A549 (cell line): ENCODE data around the gene SHC4. TPM values are rescaled to one million over a fixed set of nuclear protein-coding genes. Genes with fewer than 3 reads are reported as not detected.

Experiments
- ATAC-seq, 2 experiments: fragments of 200-7000 bp in 1 of 2; fragments of >200 bp in 1 of 2; cut with Nextera tagmentation in 1 of 2; cut with Tn5 transposase in 1 of 2; 3 replicates each; pipeline versions ENCODE4 v1.8.0 to v1.9.1; 2018 to 2020; ENCODE audit warnings: mild to moderate bottlenecking in 1 of 2, moderate library complexity in 1 of 2
- CTCF ChIA-PET: fragments of 300-600 bp; sonication (Branson Sonifier 250); formaldehyde crosslinking; extraction: SDS; loops from one replicate; lab custom pipeline; 2021; ENCODE audit warnings: antibody characterized with exemption, inconsistent platforms; lab: Yijun Ruan, JAX
- POLR2A ChIA-PET: fragments of 350-600 bp; formaldehyde crosslinking; extraction: SDS; loops from one replicate; lab custom pipeline; 2021; ENCODE audit warnings: antibody characterized with exemption, inconsistent platforms; lab: Yijun Ruan, JAX
- DNase-seq, 2 experiments: peaks; one replicate each; pipeline versions ENCODE4 v3.0.0 to v3.0.0-alpha.2; 2011 to 2016; ENCODE audit warnings: low read depth in 1 of 2, low spot score in 1 of 2
- FAIRE-seq: peaks from 2 replicates; lab custom pipeline; 2011; peaks lifted over from hg19 to GRCh38; lab: Jason Lieb, UNC
- H3K27ac ChIP-seq, 2 experiments: fragments of >200 bp; sonication (Bioruptor Twin); formaldehyde crosslinking; 3 replicates each; pipeline ENCODE4 v1.5.1; 2016 to 2017
- H3K4me1 ChIP-seq: fragments of >200 bp; sonication (Bioruptor Twin); formaldehyde crosslinking; 3 replicates; pipeline ENCODE4 v1.6.1; 2016
- H3K4me2 ChIP-seq: fragments of >200 bp; sonication (Bioruptor Twin); formaldehyde crosslinking; 3 replicates; pipeline ENCODE4 v1.6.1; 2016
- H3K4me3 ChIP-seq: fragments of >200 bp; sonication (Bioruptor Twin); formaldehyde crosslinking; 3 replicates; pipeline ENCODE4 v1.5.1; 2016
- H3K9me3 ChIP-seq: fragments of >200 bp; sonication (Bioruptor Twin); formaldehyde crosslinking; 3 replicates; pipeline ENCODE4 v1.6.1; 2016
- BHLHE40 ChIP-seq: IDR thresholded peaks from 2 replicates; pipeline ENCODE4 v1.6.1; 2012; ENCODE audit warnings: low read depth, low read length, inconsistent platforms
- CBX8 ChIP-seq: fragments of 200-600 bp; sonication (generic); IDR thresholded peaks from 2 replicates; pipeline ENCODE4 v1.6.1; 2016
- CEBPB ChIP-seq, 2 experiments: fragments of >200 bp in 1 of 2; sonication (Bioruptor Twin) in 1 of 2; formaldehyde crosslinking in 1 of 2; IDR thresholded peaks; 2 replicates each; pipeline ENCODE4 v1.6.1; 2012 to 2016
- EHF ChIP-seq: fragments of 250-450 bp; sonication (Bioruptor Pico); IDR thresholded peaks from 2 replicates; pipeline ENCODE4 v1.5.0; 2020; ENCODE audit warnings: mild to moderate bottlenecking
- EHMT2 ChIP-seq: fragments of 200-600 bp; sonication (generic); IDR thresholded peaks from 2 replicates; pipeline ENCODE4 v1.6.1; 2016; ENCODE audit warnings: antibody characterized with exemption, low read depth, mild to moderate bottlenecking, moderate library complexity
- ESRRA ChIP-seq: fragments of 150-350 bp; IDR thresholded peaks from 2 replicates; pipeline ENCODE4 v1.6.1; 2014; ENCODE audit warnings: mild to moderate bottlenecking, low read length, borderline replicate concordance
- FOSB ChIP-seq: fragments of 250-450 bp; sonication (Bioruptor Pico); IDR thresholded peaks from 2 replicates; pipeline ENCODE4 v1.5.0; 2020; ENCODE audit warnings: mild to moderate bottlenecking, moderate library complexity
- FOXS1 ChIP-seq: fragments of 250-450 bp; sonication (Bioruptor Pico); IDR thresholded peaks from 2 replicates; pipeline ENCODE4 v1.5.0; 2020; ENCODE audit warnings: mild to moderate bottlenecking, moderate library complexity
- HEYL ChIP-seq: fragments of 250-450 bp; sonication (Bioruptor Pico); IDR thresholded peaks from 2 replicates; pipeline ENCODE4 v1.8.0; 2021; ENCODE audit warnings: mild to moderate bottlenecking, moderate library complexity
- HOXA7 ChIP-seq: fragments of 250-450 bp; sonication (Bioruptor Pico); IDR thresholded peaks from 2 replicates; pipeline ENCODE4 v1.5.0; 2020; ENCODE audit warnings: mild to moderate bottlenecking, moderate library complexity
- HOXB13 ChIP-seq: fragments of 250-450 bp; sonication (Bioruptor Pico); IDR thresholded peaks from 2 replicates; pipeline ENCODE4 v1.5.0; 2020; ENCODE audit warnings: low read depth, mild to moderate bottlenecking, moderate library complexity
- HOXB5 ChIP-seq: fragments of 250-450 bp; sonication (Bioruptor Pico); IDR thresholded peaks from 2 replicates; pipeline ENCODE4 v1.5.0; 2020; ENCODE audit warnings: mild to moderate bottlenecking, moderate library complexity
- JUN ChIP-seq, 2 experiments: fragments of >200 bp; sonication (Bioruptor Twin); formaldehyde crosslinking; IDR thresholded peaks; 2 replicates in 1 of 2; 3 replicates in 1 of 2; pipeline ENCODE4 v1.6.1; 2016 to 2017
- KDM1A ChIP-seq: fragments of 200-600 bp; sonication (generic); IDR thresholded peaks from 2 replicates; pipeline ENCODE4 v1.6.1; 2016; ENCODE audit warnings: low read depth, mild to moderate bottlenecking
- KDM5A ChIP-seq: fragments of 200-600 bp; sonication (generic); IDR thresholded peaks from 2 replicates; pipeline ENCODE4 v1.6.1; 2016; ENCODE audit warnings: antibody characterized with exemption, mild to moderate bottlenecking
- MAZ ChIP-seq: fragments of 150-350 bp; IDR thresholded peaks from 2 replicates; pipeline ENCODE4 v1.6.1; 2014; ENCODE audit warnings: antibody characterized with exemption, low read depth, low read length, borderline replicate concordance
- RARB ChIP-seq: fragments of 250-450 bp; sonication (Bioruptor Pico); IDR thresholded peaks from 2 replicates; pipeline ENCODE4 v1.8.0; 2021; ENCODE audit warnings: mild to moderate bottlenecking, moderate library complexity
- RNF2 ChIP-seq: fragments of 200-600 bp; sonication (generic); IDR thresholded peaks from 2 replicates; pipeline ENCODE4 v1.6.1; 2016; ENCODE audit warnings: low read depth, mild to moderate bottlenecking, antibody characterized with exemption, moderate library complexity, borderline replicate concordance
- SREBF2 ChIP-seq: fragments of 450-650 bp; IDR thresholded peaks from 2 replicates; pipeline ENCODE4 v1.6.1; 2014; ENCODE audit warnings: mild to moderate bottlenecking, moderate library complexity
- TFCP2L1 ChIP-seq: fragments of 250-450 bp; sonication (Bioruptor Pico); IDR thresholded peaks from 2 replicates; pipeline ENCODE4 v1.5.0; 2021; ENCODE audit warnings: mild to moderate bottlenecking
- TP53 ChIP-seq: fragments of 250-450 bp; sonication (Bioruptor Pico); IDR thresholded peaks from 2 replicates; pipeline ENCODE4 v1.5.0; 2021; ENCODE audit warnings: mild to moderate bottlenecking, moderate library complexity
- ZNF302 ChIP-seq: fragments of 250-450 bp; sonication (Bioruptor Pico); IDR thresholded peaks from 2 replicates; pipeline ENCODE4 v1.9.0; 2021; ENCODE audit warnings: inconsistent platforms, mild to moderate bottlenecking, moderate library complexity
- ZSCAN20 ChIP-seq: fragments of 250-450 bp; sonication (Bioruptor Pico); IDR thresholded peaks from 2 replicates; pipeline ENCODE4 v1.8.0; 2022; ENCODE audit warnings: mild to moderate bottlenecking, moderate library complexity
- WGBS: methylation state at CpG from one replicate; pipeline ENCODE4 v1.1.6; 2017; ENCODE audit errors: missing lambda C conversion rate; 5-methylcytosine and 5-hydroxymethylcytosine counted together
- polyA plus RNA-seq, 4 experiments: library from polyadenylated mRNA; depleted of rRNA in 3 of 4; stranded (reverse); fragments of >200 nt; fragmentation: RNase III in 1 of 4; extraction: RNeasy Plus Mini Kit Qiagen cat#74134 plus additional on column Dnase treatment in 1 of 4; gene quantifications; 2 replicates in 3 of 4; 3 replicates in 1 of 4; pipeline ENCODE4 v1.2.3, GENCODE V29; 2011 to 2017
- TF ChIP-seq, protein P1 (sequence below): fragments of >200 bp; sonication (Bioruptor Twin); formaldehyde crosslinking; IDR thresholded peaks from 3 replicates; pipeline ENCODE4 v1.6.1; 2016
- TF ChIP-seq, protein P2 (sequence below): fragments of 200-600 bp; sonication (generic); IDR thresholded peaks from 2 replicates; pipeline ENCODE4 v1.6.1; 2016; ENCODE audit warnings: antibody characterized with exemption, mild to moderate bottlenecking, moderate library complexity

SHC4 gene
- polyA plus RNA-seq, 2 of the 4 experiments (the other 2 are of a cell fraction): 0.08 to 0.16 TPM

DNA sequence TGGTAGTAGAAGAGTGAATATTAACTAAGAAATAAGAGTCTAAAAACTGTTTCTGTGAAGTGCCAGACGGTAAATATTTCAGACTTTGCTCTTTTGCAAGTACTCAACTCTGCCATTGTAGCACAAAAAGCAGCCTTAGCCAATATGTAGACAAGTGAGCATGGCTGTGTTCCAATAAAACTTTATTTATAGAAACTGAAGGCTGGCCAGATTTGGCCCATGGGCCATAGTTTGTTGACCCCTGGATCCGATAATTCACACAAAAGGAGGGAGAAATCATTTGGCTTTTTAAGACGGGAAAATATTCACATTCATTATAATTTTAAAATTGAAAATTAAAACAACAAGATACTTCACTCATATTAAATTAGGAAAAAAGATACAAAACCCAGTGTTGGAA is 70.4 kb downstream of the SHC4 start:
- no peaks in the 10 kb centered on the region for H3K9me3 ChIP-seq
- no peak overlapping the region for H3K4me2 ChIP-seq
- no peak for TF ChIP-seq KDM1A
- no peak for TF ChIP-seq EHF (CRISPR knock-in tag)
- TF ChIP-seq EHMT2: no peak
- TF ChIP-seq FOSB (CRISPR knock-in tag): no peak
- no peak for TF ChIP-seq CBX8
- no peak for TF ChIP-seq MAZ
- TF ChIP-seq ZSCAN20 (CRISPR knock-in tag): no peak
- TF ChIP-seq TP53 (CRISPR knock-in tag): no peak
- no peak for TF ChIP-seq RNF2
- TF ChIP-seq CEBPB (IDR thresholded peaks at IDR 0.05): no peak
- TF ChIP-seq, protein P1, sequence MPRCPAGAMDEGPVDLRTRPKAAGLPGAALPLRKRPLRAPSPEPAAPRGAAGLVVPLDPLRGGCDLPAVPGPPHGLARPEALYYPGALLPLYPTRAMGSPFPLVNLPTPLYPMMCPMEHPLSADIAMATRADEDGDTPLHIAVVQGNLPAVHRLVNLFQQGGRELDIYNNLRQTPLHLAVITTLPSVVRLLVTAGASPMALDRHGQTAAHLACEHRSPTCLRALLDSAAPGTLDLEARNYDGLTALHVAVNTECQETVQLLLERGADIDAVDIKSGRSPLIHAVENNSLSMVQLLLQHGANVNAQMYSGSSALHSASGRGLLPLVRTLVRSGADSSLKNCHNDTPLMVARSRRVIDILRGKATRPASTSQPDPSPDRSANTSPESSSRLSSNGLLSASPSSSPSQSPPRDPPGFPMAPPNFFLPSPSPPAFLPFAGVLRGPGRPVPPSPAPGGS: no peak
- no peak for TF ChIP-seq HOXB5 (CRISPR knock-in tag)
- TF ChIP-seq HEYL (CRISPR knock-in tag): no peak
- TF ChIP-seq HOXA7 (CRISPR knock-in tag): no peak
- no peak for TF ChIP-seq BHLHE40
- TF ChIP-seq ZNF302 (CRISPR knock-in tag): no peak
- TF ChIP-seq ESRRA: no peak
- no peak for TF ChIP-seq KDM5A
- TF ChIP-seq, all 56 proteins: peak for 0
- Histone ChIP-seq H3K4me1 (peaks cover 6% of the 10 kb centered on the region; the same call in 1 of the 3 replicates), H3K27ac (no peak overlapping the region), H3K4me3 (no peak overlapping the region)
- ChIA-PET POLR2A (no interaction called here), CTCF (interaction anchor here (2.1 kb wide), 1 partner anchor 10 kb away, joined by 4 read pairs; no protein-coding TSS in a partner anchor)
- DNase-seq (no peak), FAIRE-seq (no peak), ATAC-seq (no peak)
- 66% methylated on average over 3 of the region's 3 CpGs for WGBS

DNA sequence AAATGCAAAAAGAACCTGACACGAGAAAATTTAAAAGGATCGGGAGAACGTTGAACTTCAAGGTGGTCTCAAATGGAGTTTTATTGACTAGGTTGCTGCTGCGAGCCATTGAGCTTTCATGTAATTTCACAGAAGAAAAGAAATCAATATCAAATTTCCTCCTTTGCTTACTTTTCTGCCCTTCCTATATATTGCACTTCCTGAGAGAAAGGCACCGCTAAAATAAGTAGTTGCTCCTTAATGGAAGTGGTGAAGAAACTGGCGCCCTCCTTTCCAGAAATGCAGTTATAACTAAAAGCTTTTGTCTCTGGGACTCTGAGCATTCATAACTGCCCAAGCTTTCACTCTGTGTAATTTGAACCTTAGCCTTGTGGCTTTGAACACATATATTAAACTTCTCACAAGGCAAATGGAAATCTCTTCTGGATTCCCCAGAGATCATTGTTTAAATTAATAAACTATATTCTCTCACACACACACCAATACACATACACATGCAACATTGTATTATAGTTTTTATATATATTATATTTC is 72.4 kb downstream of the SHC4 start:
- no peak for DNase-seq
- FAIRE-seq: no peak
- Histone ChIP-seq H3K9me3 (no peaks in the 10 kb centered on the region), H3K27ac (no peak overlapping the region), H3K4me3 (no peak overlapping the region), H3K4me2 (no peak overlapping the region), H3K4me1 (peaks cover 11% of the 10 kb centered on the region; the same call in 2 of the 3 replicates)
- ChIA-PET CTCF (interaction anchor here (1.2 kb wide), 1 partner anchor 13 kb away, joined by 3 read pairs; no protein-coding TSS in a partner anchor), POLR2A (no interaction called here)
- no peak for ATAC-seq
- no peak for TF ChIP-seq RARB (CRISPR knock-in tag)
- no peak for TF ChIP-seq KDM5A
- no peak for TF ChIP-seq HOXB13 (CRISPR knock-in tag)
- no peak for TF ChIP-seq TFCP2L1 (CRISPR knock-in tag)
- TF ChIP-seq ESRRA: no peak
- TF ChIP-seq SREBF2: no peak
- no peak for TF ChIP-seq FOXS1 (CRISPR knock-in tag)
- TF ChIP-seq, protein P2, sequence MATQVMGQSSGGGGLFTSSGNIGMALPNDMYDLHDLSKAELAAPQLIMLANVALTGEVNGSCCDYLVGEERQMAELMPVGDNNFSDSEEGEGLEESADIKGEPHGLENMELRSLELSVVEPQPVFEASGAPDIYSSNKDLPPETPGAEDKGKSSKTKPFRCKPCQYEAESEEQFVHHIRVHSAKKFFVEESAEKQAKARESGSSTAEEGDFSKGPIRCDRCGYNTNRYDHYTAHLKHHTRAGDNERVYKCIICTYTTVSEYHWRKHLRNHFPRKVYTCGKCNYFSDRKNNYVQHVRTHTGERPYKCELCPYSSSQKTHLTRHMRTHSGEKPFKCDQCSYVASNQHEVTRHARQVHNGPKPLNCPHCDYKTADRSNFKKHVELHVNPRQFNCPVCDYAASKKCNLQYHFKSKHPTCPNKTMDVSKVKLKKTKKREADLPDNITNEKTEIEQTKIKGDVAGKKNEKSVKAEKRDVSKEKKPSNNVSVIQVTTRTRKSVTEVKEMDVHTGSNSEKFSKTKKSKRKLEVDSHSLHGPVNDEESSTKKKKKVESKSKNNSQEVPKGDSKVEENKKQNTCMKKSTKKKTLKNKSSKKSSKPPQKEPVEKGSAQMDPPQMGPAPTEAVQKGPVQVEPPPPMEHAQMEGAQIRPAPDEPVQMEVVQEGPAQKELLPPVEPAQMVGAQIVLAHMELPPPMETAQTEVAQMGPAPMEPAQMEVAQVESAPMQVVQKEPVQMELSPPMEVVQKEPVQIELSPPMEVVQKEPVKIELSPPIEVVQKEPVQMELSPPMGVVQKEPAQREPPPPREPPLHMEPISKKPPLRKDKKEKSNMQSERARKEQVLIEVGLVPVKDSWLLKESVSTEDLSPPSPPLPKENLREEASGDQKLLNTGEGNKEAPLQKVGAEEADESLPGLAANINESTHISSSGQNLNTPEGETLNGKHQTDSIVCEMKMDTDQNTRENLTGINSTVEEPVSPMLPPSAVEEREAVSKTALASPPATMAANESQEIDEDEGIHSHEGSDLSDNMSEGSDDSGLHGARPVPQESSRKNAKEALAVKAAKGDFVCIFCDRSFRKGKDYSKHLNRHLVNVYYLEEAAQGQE: no peak
- TF ChIP-seq JUN (IDR thresholded peaks at IDR 0.05): no peak
- no peak for TF ChIP-seq CEBPB (IDR thresholded peaks at IDR 0.05)
- WGBS: 88% methylated on average over 6 of the region's 6 CpGs
